Right forelimb (tissue), 1 donor: ENCODE data around the gene RFTN1.
"Not testable (repeated sequence)": the region's sequence is repeated elsewhere in the genome, so short reads cannot be mapped to it uniquely, and the experiment has no call there.

Experiments used
- DNase-seq: peaks from one replicate; pipeline ENCODE4 v3.0.0-alpha.2; 2018

Gene RFTN1

DNA sequence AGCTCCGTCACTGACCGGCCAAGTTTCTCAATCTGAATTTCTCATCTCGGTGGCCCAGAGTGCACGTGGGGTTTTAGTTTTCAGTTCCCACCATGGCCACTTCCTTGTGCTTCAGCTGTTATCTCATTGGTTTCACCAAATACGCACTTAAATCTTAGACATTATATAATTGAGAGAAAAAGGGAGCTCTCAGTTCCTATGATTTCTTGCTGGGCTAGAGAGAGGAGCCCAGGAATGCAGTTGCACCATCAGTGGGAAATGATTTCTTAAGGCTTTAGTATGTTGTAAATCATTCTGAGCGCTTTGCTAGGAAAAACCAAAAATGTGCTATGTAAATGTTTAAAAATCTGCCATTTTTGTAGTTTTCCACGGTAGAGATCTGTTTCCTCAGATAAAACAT is 195.3 kb downstream of the RFTN1 start:
- no peak for DNase-seq

DNA sequence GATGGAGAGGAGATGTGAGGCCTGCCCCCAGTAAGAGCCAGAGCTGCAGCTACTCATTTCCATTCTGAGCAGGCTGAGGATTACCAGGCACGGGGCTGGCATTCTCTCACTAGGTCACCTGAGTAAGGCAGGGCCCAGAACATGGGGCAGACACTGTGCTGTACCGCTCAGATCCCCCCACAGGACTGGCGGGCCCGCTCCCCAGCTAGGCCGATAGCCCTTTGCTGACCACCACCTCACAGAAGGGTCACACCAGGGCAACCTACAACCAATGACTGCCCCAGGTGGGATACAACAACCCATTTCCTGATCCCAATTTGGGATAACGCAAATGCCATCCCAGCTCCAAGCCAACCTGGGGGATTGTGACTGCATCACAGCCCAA is 195.9 kb downstream of the RFTN1 start:
- DNase-seq = no peak

DNA sequence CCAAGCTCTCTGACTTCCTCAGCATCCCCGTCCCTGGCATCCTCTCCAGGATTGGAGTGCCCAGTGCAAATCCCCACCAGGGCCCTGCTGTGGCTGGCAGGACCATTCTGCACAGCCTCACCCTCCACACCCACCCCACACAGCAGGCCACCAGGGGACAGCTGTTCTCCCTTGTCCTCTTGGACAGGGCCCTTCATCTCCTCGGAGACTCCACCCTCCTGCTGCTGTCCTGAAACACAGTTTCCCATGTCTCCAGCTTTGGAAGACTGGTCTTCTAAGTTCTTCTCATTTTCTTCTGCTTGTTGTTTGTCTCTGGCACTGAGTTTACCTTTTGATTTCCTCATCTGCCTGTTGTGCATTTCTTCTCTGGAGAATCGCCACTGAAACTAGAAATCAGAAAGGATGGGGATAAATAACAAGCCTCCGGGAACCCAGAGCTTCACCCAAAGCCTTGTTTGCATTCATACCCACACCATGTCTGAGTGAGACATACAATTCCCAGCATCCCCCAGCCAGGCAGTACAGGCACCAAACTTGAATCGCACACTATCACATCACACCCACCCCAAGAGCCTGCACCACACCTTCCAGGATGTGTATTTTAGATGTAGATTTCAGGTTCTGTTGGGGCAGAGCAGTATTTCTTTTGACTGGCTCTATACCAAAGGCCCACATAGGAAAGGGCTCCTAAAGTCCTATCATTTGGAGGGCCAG is 196.5 kb downstream of the RFTN1 start:
- DNase-seq = no peak

DNA sequence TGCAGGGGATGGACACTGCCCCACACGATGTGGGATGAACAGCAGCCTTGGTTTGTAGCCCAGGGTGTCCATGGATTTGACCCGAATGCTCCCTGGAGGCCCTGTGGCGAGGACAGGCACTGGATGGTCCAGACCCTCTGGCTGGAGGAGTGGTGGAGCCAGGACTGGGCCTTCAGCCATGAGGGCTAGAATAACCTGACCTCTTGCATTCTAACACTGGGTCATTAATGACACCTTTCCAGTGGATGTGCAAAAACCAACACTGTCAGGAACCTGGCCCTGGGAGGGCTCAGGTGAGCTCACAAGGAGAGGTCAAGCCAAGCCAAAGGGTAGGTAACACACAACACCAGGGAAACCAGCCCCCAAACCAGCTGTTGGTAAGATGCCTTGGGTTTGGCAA is 197.1 kb downstream of the RFTN1 start:
- no peak for DNase-seq

DNA sequence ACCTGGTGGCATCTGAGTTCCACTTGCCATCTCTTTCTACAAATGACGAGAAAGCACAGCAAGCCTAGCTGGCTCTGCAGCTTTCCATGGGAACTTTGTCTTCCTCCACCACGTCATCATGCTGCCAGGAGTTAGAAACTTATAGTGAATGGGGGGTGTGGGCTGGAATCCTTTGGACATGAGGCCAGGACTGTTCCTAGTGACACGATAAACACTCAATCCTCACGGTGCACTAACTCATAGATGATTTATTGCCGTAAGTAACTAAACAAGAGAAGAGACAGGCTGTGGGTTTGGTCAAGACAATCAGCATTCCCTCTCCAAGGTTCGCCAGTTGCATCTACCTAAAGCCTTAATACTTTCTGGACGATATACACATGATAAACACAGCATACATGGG is 197.9 kb downstream of the RFTN1 start:
- DNase-seq = no peak

DNA sequence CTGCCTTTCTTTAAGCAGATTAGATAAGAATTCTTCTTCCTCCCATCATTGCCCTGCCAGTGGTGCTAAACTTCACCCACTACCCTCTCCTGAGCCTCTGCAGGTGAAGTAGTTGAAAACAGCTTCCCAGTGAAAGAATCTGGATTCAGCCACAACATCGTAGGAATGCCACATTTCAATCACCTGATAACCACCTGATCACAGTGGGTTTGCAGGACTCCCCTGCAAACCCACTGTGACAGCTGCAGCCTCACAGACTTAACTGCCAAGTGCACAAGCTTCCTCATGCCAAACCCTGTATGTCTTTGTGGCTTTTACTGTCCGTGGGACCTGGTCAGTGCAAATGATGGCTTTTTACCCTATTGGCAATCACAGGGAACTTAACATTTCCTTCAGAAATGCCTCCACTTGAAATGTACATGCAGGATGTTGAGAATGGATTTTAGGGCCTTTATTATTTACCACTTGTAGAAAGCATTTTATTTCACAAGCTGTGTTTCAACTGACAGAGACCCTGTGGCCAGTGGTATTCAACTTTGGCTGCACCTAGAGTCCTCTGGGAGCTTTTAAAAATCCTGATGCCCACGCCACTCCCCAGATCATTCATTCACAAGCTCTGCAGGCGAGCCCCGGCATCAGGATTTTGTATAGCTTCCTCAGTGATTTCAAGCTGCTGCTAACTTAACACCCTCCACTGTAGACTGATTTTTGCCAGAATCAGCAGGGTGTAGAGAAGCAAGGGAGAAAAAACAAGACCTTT is 199.4 kb downstream of the RFTN1 start:
- DNase-seq = no peak

DNA sequence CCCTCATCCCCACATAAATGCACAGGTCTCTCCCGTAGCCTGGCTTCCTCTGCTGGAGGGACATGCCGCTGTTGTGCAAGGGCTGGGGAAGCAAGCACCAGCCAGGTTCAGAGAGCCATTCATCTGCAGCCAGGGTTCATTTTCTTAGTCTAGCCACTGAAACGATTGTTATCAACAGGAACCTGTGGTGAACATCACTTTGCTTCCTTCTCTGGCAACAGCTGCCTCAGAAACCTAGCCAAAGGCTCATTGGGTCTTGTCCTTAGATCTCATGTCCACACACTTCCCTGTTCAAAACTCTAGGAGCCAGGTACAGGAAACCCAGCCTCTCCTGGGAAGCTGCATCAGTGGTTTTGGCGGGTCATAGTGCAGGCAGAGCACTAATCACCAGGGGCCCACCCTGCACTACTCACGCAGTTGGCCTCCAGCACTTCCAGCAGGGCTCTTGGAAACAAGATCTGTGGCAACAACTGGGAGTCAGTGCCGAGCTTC is 201.5 kb downstream of the RFTN1 start:
- no peak for DNase-seq

DNA sequence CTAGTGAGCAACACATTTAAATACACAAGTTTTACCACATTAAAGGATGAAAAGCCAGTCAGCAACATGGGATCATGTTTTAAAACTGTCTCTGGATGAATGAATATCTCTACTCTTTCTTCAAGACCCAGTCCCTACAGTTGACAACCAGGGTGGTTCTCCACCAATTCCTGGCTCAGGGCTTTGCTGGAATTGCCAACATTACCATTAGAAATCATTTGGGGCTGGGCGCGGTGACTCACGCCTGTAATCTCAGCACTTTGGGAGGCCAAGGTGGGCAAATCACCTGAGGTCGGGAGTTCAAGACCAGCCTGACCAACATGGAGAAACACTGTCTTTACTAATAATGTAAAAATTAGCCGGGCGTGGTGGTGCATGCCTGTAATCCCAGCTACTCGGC is 203.0 kb downstream of the RFTN1 start:
- not testable (repeated sequence) for DNase-seq

DNA sequence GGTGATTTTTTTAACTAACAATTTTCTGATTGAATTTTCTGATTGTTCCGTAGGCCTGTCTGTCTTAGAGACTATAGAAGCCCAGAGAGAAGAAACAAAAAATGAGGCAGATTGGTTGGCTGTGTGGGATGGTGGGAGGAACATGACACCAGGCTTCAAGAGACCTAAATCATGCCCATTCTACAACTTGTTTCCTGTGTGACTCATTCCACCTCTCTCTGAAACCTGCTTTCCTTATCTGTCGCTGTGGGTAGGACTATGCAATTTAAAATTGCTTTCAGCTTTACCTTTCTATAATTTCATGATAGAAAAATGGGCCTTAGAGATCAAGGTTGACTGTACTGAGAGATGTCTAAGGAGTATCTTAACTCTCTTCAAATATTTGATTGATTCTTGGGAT is 203.9 kb downstream of the RFTN1 start:
- no peak for DNase-seq

DNA sequence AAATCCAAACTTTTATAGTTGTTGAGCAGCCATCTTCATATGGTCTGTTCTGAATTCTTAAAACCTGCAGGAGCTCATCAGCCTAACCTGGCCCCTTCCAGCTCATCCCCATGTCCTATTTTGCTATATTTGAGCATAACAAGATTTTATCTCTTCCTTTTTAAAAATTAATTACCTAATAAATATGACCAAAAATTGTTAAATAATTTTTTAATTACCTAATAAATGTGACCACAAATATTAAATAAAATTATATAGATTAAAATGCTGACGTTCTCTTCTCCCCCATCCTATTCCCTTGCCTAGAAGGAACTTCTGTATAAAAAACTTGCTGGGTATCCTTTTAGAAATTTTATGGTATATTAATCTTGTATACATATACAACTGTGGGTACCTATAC is 204.8 kb downstream of the RFTN1 start:
- no peak for DNase-seq

DNA sequence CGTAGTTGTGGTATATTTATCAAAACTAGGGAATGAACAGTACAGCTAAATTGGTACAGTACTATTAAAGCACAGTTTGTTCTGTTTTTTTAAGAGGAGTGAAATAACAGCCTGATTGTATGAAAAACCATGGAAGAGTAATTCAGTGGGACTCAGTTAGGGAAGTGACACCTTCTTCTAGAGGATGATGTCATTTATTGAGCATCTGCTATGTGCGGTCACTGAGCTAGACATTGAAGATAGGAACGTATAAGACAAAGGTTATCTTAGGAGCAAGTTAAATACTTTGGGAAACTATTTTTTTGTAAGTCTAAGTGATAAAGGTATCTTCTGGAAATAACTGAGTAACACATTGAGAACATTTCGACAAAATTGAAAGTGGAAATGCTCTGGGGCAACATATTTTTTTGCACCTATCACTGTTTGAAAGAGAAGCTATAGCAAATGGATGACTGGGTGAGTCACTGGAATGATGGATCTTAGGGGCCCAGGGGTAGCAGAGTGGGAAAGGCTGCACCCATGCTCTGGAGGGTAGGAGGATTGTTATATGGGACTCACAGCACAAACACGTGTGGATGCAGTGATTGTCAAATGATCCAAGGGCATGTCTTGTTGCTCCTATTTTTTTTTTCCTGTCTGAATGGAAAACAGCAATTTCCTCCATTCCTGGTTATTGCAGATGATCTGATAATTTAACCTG is 205.5 kb downstream of the RFTN1 start:
- DNase-seq = no peak

DNA sequence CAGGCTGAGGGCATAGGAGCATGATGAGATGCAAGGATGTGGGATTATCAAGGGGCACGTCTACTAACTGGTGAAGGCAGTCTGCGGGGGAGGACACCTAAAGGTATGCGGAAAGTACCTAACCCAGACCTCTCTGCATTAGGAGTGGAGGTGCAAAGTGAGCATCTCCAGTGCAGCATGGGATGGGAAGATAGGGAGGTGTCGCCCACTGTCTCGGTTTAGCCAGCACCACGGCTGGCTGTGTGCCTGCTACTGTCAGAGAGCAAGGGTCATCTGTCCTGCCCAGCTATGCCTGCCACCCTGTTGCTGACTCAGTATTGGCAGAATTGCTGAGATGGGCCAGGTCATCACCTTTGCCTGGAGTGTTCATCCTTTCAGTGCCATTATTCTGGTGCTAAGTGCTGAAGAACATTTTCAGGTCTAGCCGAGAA is 208.4 kb downstream of the RFTN1 start:
- no peak for DNase-seq

DNA sequence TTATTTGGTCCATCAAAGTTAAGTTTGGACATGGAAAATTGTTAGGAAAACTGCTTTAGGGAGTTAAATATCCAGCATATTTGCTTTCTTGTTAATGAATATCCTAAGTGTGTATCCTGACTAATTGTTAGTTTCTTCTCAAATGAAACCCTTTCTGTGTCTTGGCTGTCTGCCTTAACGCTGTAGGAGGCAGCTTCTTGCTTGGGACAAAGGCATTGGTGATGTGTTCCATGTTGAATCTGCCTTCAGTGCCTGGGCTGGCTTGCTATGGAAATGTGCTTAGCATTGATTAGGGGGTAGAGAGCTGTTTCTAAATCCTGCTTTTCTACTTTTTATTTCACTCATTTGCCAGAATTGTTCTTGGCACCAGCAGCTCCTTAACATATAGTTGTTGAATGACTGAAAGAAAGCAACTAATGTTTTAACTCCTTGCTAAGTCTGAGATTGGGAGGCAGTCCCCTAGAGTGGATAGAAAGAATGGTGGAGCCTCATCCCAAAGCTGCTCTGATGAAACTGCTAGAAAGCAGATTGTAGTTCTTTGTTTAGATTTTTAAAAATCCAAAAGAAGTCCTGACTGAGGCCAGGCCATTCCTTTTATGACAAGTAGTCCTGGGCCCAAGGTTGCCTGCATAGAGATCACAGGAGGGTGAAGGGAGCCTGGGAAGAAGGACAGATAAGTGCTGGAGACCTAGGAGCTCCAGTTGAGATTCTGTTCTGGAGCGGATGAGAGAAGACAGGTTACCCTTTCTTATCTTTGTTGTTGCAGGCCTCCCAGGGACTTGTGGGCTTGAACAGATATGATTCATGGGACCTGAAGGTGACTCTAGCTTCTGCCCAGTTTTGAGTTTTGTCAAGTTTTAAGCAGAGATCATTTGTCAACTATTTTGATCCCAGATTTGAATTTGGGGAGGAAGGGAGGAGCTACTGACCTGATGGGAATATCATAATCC is 209.2 kb downstream of the RFTN1 start:
- no peak for DNase-seq

DNA sequence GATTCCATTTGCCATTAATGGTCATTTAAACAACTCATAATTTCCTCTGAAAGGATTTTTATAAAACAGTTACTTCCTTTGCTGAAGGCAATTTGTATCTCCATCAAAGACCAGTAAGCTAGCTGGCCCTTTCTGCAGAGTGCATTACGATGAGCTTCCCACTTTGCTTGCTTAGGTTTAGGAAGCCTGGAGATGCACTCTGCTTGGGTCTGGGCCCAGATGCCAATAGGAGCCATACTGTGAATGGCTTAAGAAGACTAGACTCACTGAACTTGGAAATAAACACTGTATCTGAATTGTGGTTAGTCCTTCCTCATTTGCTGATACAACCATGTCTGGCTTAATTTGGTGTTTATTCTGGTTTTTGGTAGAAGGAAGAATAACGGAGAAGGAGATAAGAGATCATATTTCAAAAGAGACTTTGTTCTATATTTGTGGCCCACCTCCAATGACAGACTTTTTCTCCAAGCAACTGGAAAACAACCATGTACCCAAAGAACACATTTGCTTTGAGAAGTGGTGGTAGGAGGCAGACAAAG is 210.4 kb downstream of the RFTN1 start:
- no peak for DNase-seq

DNA sequence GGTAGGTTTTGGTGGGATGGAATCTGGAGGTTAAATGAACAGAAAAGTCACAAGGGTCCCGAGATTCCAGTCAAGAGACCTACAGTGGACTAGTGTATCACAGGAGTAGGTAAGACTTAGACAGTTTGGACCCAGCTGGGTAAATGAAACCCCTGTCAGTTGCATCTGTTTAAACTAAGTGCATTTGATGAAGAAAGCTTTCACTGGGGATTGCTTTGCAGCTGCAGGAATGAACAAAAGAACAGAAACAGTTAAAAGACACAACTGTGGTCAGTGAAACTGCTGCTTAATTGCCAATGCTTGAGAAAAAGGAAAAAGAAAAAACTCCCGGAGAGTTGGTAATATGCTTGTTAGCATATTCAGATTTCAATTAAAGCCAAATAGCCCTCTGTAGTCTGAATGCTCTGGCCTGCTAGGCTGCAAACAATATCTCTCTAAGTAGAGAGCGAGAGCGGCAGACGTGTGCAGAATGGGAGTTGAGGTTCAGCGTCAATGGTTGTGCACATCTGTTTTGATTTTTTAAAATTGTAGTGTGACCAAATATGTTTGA is 211.3 kb downstream of the RFTN1 start:
- no peak for DNase-seq

DNA sequence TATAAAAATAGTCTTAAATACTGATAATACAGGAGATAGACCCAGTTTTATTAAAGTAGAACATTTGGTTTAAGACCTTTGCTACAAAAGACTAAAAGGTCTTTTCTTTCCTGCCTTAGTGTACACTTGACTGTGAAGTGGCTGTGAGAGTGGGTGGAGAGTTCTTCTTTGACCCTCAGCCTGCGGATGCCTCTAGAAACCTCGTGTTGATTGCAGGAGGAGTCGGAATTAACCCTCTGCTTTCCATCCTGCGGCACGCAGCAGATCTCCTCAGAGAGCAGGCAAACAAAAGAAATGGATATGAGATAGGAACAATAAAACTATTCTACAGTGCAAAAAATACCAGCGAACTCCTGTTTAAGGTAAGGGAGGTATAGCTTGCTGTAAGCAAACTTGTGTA is 212.0 kb downstream of the RFTN1 start:
- no peak for DNase-seq

DNA sequence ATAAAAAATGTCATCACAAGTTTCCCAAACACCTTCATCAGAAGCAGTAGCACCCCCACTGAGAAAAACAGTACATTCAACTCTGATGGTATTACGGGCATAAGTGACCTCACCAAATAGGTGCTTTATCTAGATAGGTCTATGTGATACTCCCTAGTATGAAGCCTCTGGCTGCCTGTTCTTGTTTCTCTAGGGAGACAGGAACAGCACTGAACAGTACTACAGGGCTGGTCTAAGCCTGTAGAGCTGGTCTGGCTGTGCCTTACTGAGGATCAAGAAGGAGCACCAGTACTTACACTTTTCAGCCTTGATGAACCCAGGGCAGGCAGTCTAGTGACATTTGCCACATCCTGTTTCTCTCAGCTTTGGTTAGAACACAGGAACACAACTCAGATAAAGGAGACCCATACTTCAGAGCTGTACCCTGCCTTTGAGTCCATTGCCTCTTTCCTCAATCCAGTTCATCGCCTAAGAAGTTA is 212.6 kb downstream of the RFTN1 start:
- DNase-seq = no peak

DNA sequence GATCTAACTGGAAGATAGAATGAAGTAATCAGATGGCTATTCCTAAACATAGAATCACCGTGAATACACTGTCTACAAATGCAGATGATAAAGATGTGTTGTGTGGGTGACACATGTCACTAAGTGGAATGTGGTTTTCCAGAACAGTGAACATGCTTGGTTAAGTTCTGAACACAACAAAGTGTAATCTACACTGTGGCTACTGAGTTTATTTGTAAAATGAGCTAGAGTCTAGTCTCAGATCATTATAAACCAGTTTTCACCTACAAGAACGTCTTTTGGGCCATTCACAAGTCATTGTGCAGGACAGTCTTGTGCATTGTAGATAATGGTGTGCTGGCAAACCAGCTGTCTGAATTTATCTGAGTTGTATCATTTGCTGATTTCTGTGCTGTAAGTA is 213.2 kb downstream of the RFTN1 start:
- no peak for DNase-seq

DNA sequence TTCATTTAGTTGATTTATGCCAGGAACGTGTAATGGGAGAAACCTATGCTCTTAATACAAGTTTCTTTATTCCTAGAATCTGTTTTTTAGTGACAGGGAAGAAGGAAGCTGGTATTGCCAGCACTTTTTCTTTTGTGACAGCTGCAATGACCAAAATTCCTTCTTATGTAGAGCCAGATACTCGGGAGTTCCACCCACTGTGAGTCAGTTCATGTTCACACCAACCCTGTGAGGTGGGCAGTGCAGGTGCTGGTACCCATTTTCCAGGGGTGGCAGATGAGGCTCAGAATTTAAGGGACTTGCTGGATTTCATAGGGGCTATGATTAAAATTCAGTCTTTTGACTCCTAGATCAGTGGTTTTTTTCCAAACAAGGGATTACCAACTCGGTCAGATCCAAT is 213.8 kb downstream of the RFTN1 start:
- DNase-seq = no peak

DNA sequence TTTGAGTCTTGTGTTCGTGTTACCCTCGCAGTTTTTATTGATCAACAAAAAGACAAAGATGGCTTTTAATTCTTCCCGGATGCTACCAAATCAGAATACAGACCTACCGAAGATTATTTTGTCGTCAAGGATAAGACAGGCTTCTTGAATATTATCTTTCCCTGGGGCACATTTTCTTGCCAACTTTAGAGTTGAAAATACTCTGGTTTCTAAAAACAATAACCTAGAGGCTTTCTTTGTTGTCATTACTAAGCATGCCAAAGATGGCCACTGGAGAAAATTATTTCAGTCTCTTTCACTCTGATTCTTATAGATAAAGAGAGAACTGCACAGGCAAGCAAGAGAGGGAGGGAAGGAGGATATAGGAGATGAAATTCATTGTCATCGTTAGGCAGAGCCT is 214.6 kb downstream of the RFTN1 start:
- DNase-seq = no peak

DNA sequence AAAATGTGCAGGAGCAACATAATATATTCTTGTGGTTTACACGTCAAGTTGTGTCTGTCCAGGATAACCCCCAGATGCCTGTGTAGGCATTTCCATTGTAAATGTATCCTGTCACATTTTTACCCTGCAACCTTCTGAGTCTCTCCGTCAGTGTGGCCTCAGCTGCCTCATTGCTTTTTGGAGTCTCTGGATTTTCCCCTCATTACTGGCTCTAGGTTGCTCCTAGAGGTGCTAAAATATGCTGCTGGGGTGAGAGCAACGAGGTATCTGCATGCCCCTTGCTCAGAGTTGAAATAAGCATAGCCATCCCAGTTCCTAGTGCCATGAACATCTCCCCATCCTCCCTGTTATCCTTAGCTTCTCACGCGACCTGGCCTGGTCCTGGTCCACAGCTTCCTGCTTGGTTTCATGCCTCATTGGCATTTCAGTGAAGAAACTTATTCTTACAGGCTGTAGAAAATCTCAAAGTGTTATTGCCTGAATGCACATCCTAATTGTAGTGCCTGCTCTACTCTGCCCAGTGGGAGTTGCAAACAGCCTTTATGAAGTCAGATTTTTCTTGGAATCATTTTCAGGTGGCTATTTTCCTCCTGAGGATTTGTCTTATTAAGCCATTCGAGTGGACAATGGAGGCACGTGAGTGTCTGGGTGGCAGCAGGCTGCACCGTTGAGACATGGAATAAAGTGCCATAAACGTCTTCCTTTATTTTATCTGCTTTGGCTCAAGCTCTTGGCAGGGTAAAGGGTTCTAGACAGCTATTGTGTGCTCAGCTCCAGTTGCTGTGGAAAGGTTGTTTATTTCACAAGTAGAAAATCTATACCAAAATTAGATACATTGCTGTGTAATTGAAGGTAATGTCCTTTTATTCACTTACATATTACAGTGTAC is 215.3 kb downstream of the RFTN1 start:
- DNase-seq = no peak
